T-cell (primary cell): ENCODE data around the gene CAMK1D. TPM values are rescaled to one million over a fixed set of nuclear protein-coding genes. Genes with fewer than 3 reads are reported as not detected.

Experiments
- ATAC-seq, 4 experiments: fragments of 200-7000 bp in 3 of 4; fragments of 150-1000 bp in 1 of 4; cut with Tn5 transposase; replicated peaks in 1 of 4; 1 replicate in 3 of 4; 2 replicates in 1 of 4; pipeline ENCODE4 v1.10.0; 2021; ENCODE audit warnings: moderate library complexity in 3 of 4, mild to moderate bottlenecking in 2 of 4, moderate number of reproducible peaks in 1 of 4
- CTCF ChIA-PET, 2 donors: fragments of 300-600 bp; sonication (Branson Sonifier 250); formaldehyde crosslinking; loops; one replicate each; lab custom pipeline; 2022; ENCODE audit warnings: antibody characterized with exemption in 2 of 2; lab: Charles Lee
- POLR2A ChIA-PET, 2 donors: fragments of 300-600 bp; sonication (Branson Sonifier 250); formaldehyde crosslinking; loops; one replicate each; lab custom pipeline; 2022; ENCODE audit warnings: antibody characterized with exemption in 2 of 2; lab: Charles Lee
- DNase-seq, 35 experiments: peaks; one replicate each; pipeline versions ENCODE4 v3.0.0 to v3.0.0-alpha.2; 2013 to 2023
- H3K27ac ChIP-seq: one replicate; pipeline ENCODE4 v1.5.1; 2013; ENCODE audit warnings: low read length
- H3K27me3 ChIP-seq, 2 experiments: replicated peaks in 1 of 2; 1 replicate in 1 of 2; 2 replicates in 1 of 2; pipeline versions ENCODE4 v1.6.1 to v1.7.0; 2013; ENCODE audit warnings: low read length in 1 of 2, mixed read lengths in 1 of 2; ENCODE audit not compliant: control insufficient read depth in 2 of 2, insufficient read depth in 2 of 2; ENCODE audit errors: extremely low read depth in 1 of 2
- H3K36me3 ChIP-seq, 2 donors: 1 replicate in 1 of 2; 2 replicates in 1 of 2; pipeline versions ENCODE4 v1.6.1 to v1.7.0; 2013; ENCODE audit warnings: low read length in 1 of 2; ENCODE audit not compliant: control insufficient read depth in 2 of 2, insufficient read depth in 1 of 2; ENCODE audit errors: extremely low read depth in 1 of 2
- H3K4me1 ChIP-seq, 2 experiments: 1 replicate in 1 of 2; 2 replicates in 1 of 2; pipeline versions ENCODE4 v1.6.1 to v1.7.0; 2013; ENCODE audit warnings: low read length in 2 of 2, mixed read lengths in 1 of 2; ENCODE audit not compliant: insufficient read depth in 2 of 2, control insufficient read depth in 1 of 2; ENCODE audit errors: extremely low read depth in 1 of 2
- H3K4me3 ChIP-seq, 2 donors: 1 replicate in 1 of 2; 2 replicates in 1 of 2; pipeline versions ENCODE4 v1.5.1 to v1.7.0; 2013; ENCODE audit warnings: mild to moderate bottlenecking in 2 of 2, low read length in 1 of 2, moderate library complexity in 1 of 2; ENCODE audit not compliant: control insufficient read depth in 1 of 2; ENCODE audit errors: extremely low read depth in 1 of 2
- H3K9me3 ChIP-seq: 2 replicates; pipeline ENCODE4 v1.7.0; 2013
- H3K27ac Mint-ChIP-seq, 2 donors: one replicate each; pipeline ENCODE4 v1.8.0; 2020 to 2021; ENCODE audit warnings: mild to moderate bottlenecking in 2 of 2, mixed read lengths in 2 of 2
- H3K27me3 Mint-ChIP-seq, 2 donors: one replicate each; pipeline ENCODE4 v1.8.0; 2021 to 2022; ENCODE audit warnings: mixed read lengths in 2 of 2
- H3K36me3 Mint-ChIP-seq: one replicate; pipeline ENCODE4 v1.8.0; 2021; ENCODE audit warnings: mixed read lengths
- H3K4me1 Mint-ChIP-seq, 3 donors: one replicate each; pipeline ENCODE4 v1.8.0; 2020 to 2022; ENCODE audit warnings: mixed read lengths in 3 of 3, mild to moderate bottlenecking in 1 of 3
- H3K4me3 Mint-ChIP-seq, 3 donors: one replicate each; pipeline ENCODE4 v1.8.0; 2020 to 2022; ENCODE audit warnings: mild to moderate bottlenecking in 3 of 3, mixed read lengths in 3 of 3, moderate library complexity in 3 of 3
- H3K9me3 Mint-ChIP-seq, 3 donors: one replicate each; pipeline ENCODE4 v1.8.0; 2020 to 2022; ENCODE audit warnings: mixed read lengths in 3 of 3
- WGBS: methylation state at CpG from one replicate; pipeline ENCODE4 v1.1.5; 2013; ENCODE audit warnings: missing lambda C conversion rate; ENCODE audit not compliant: insufficient coverage; 5-methylcytosine and 5-hydroxymethylcytosine counted together
- total RNA-seq, 35 experiments: library from RNA in 6 of 35; stranded (reverse) in 6 of 35; fragments of 120-200 nt in 1 of 35; gene quantifications; one replicate each; pipeline versions ENCODE4 v1.2.1 to v1.2.4 and lab custom pipeline; 2013 to 2026

The CAMK1D gene
- total RNA-seq, 5 donors from 2014 or later (not counting 1 experiment from before 2014, with no cell fraction given), result 16.8 to 31.3 (median 23.6) TPM

DNA sequence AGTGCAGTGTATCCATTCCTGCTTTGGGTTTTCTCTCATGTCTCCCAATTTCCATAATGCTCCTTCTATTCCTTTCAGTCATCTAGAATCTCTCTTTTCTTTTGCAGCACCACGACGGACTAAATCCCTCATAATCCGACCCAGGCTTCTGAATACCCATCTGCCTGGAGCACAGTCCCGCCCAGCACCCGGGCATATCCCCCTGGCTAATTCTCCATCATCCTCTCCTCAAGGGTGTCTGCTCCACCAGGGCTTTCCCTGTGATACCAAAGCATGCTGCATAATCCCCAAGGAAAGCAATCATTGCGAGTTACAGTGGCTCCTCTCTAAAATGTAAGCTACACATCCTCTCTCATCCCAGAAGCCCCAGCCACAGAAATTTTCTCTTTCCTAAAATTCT, 330.3 kb downstream of the CAMK1D start:
- ATAC-seq (no peak), DNase-seq (no peak)
- Mint-ChIP-seq H3K27me3 (no peaks in the 10 kb centered on the region), H3K9me3 (no peaks in the 10 kb centered on the region), H3K36me3 (peaks cover 46% of the 10 kb centered on the region), H3K4me1 (peaks cover 7 to 14% (median 13%) of the 10 kb centered on the region in 3 donors), H3K27ac (no peak overlapping the region), H3K4me3 (no peak overlapping the region)
- ChIA-PET CTCF (no interaction called here), POLR2A (no interaction called here)
- WGBS, result 94% methylated on average over 5 of the region's 6 CpGs
- Histone ChIP-seq H3K4me3 (no peak overlapping the region), H3K27me3 (no peaks in the 10 kb centered on the region), H3K27ac (no peak overlapping the region), H3K9me3 (no peaks in the 10 kb centered on the region), H3K36me3 (no peaks in the 10 kb centered on the region), H3K4me1 (peaks cover 0 to 6% of the 10 kb centered on the region in 2 experiments)

- Mint-ChIP-seq H3K27ac (no peak overlapping the region), H3K27me3 (no peaks in the 10 kb centered on the region), H3K4me3 (peak overlapping the region in 2 of 3 donors; percentile 22 to 45), H3K9me3 (no peaks in the 10 kb centered on the region), H3K4me1 (peaks cover 7 to 14% (median 8%) of the 10 kb centered on the region in 3 donors), H3K36me3 (peaks cover 37% of the 10 kb centered on the region)
- Histone ChIP-seq H3K9me3 (no peaks in the 10 kb centered on the region), H3K4me3 (no peak overlapping the region), H3K27me3 (no peaks in the 10 kb centered on the region), H3K4me1 (peaks cover 0 to 6% of the 10 kb centered on the region in 2 experiments), H3K36me3 (no peaks in the 10 kb centered on the region), H3K27ac (no peak overlapping the region)
- 48% methylated on average over 3 of the region's 5 CpGs for WGBS
- CTCF ChIA-PET, result interaction anchor here in 1 of 2 donors (0.6 kb wide), 1 partner anchor 20 kb away, joined by 4 read pairs; no protein-coding TSS in a partner anchor
- peak in 13 of 35 experiments; percentile 2 to 26 (median 8) for DNase-seq
- POLR2A ChIA-PET, result interaction anchor here in 1 of 2 donors (0.6 kb wide), 1 partner anchor 392 kb away, joined by 3 read pairs; no protein-coding TSS in a partner anchor
- peak in 3 of 4 experiments; percentile 58 to 70 (median 63) for ATAC-seq
Measured at GRCh38 chr10:12681252-12681651, 331.9 kb downstream of the CAMK1D start.

DNA sequence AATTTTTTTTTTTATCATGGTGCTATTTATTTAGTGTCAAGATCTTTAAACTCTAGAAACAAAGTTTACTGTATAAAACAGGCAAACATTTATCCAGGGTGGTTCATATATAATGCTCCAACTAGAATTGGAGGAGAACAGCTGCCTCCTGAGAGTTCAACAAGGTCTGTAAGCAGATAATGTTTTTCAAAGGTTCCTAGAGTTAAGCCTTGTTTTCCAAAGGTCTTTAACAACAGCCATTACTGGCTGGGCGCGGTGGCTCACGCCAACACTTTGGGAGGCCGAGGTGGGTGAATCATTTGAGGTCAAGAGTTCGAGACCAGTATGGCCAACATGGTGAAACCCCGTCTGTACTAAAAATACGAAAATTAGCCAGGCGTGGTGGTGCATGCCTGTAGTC, 335.4 kb downstream of the CAMK1D start:
- ATAC-seq (no peak), DNase-seq (no peak)
- ChIA-PET POLR2A (no interaction called here), CTCF (no interaction called here)
- peaks cover 14% of the 10 kb centered on the region for H3K36me3 Mint-ChIP-seq
- Histone ChIP-seq H3K36me3 (no peaks in the 10 kb centered on the region), H3K4me1 (peaks cover 0 to 6% of the 10 kb centered on the region in 2 experiments), H3K4me3 (no peak overlapping the region), H3K27ac (no peak overlapping the region), H3K27me3 (no peaks in the 10 kb centered on the region), H3K9me3 (no peaks in the 10 kb centered on the region)
- H3K4me3 Mint-ChIP-seq, result no peak overlapping the region
- no peak overlapping the region for H3K27ac Mint-ChIP-seq
- WGBS, result 92% methylated on average over 8 of the region's 8 CpGs
- H3K4me1 Mint-ChIP-seq, result peaks cover 7 to 14% (median 8%) of the 10 kb centered on the region in 3 donors
- no peaks in the 10 kb centered on the region for H3K9me3 Mint-ChIP-seq
- H3K27me3 Mint-ChIP-seq, result no peaks in the 10 kb centered on the region

- DNase-seq (no peak), ATAC-seq (no peak)
- no peaks in the 10 kb centered on the region for H3K27me3 Mint-ChIP-seq
- Histone ChIP-seq H3K27me3 (no peaks in the 10 kb centered on the region), H3K4me3 (no peak overlapping the region), H3K9me3 (no peaks in the 10 kb centered on the region), H3K36me3 (no peaks in the 10 kb centered on the region), H3K4me1 (peaks cover 0 to 6% of the 10 kb centered on the region in 2 experiments), H3K27ac (no peak overlapping the region)
- 93% methylated on average over 4 of the region's 11 CpGs for WGBS
- POLR2A ChIA-PET, result no interaction called here
- no peaks in the 10 kb centered on the region for H3K9me3 Mint-ChIP-seq
- peaks cover 9% of the 10 kb centered on the region for H3K36me3 Mint-ChIP-seq
- CTCF ChIA-PET, result no interaction called here
- H3K4me3 Mint-ChIP-seq, result no peak overlapping the region
- peaks cover 7 to 14% (median 8%) of the 10 kb centered on the region in 3 donors for H3K4me1 Mint-ChIP-seq
- no peak overlapping the region for H3K27ac Mint-ChIP-seq
Measured at GRCh38 chr10:12685261-12686058, 336.1 kb downstream of the CAMK1D start.

DNA sequence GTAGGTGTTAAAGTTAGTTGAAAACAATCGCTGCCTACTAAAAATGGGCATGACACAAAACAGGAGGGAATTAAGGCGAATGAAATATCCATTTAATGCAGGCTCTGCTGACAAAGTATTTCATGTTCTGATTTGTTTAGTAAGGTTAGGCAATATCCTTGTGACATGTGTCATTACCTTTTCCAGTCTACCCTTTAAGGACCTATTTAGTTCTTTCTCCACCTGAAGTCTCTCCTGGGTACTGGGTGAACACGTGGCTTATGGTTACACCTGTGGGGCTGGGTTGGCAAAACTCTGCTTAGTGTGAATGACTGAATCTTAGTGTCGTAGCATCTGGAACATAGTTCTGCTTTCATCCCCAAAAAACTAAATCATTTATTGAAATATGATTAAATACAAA, 338.6 kb downstream of the CAMK1D start:
- DNase-seq, result no peak
- H3K9me3 Mint-ChIP-seq, result no peaks in the 10 kb centered on the region
- Histone ChIP-seq H3K4me3 (no peak overlapping the region), H3K4me1 (no peaks in the 10 kb centered on the region), H3K27ac (no peak overlapping the region), H3K9me3 (no peaks in the 10 kb centered on the region), H3K27me3 (no peaks in the 10 kb centered on the region), H3K36me3 (no peaks in the 10 kb centered on the region)
- no peak overlapping the region for H3K27ac Mint-ChIP-seq
- CTCF ChIA-PET, result no interaction called here
- ATAC-seq, result no peak
- no peaks in the 10 kb centered on the region for H3K4me1 Mint-ChIP-seq
- H3K27me3 Mint-ChIP-seq, result no peaks in the 10 kb centered on the region
- H3K4me3 Mint-ChIP-seq, result no peak overlapping the region
- peaks cover 3% of the 10 kb centered on the region for H3K36me3 Mint-ChIP-seq
- POLR2A ChIA-PET, result no interaction called here
- 77% methylated on average over 2 of the region's 4 CpGs for WGBS

DNA sequence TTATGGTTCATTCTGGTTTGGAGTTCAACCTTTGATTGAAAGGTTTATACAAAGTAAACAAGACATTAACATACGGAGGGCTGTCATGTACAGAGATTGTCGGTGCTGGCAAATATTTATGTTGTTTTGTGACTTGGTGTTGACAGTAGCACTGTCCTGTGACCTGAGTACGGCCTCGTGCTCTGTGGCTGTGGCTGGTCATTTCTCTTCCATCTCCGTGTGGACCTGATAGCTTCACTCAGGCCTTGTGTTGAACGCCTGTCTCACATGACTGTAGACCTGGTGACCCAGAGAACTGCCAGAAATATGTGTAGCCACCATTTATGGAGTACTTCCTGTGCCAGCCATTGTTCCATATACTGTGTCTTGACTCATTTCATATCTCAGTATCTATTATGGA, 340.5 kb downstream of the CAMK1D start:
- Mint-ChIP-seq H3K9me3 (no peaks in the 10 kb centered on the region), H3K27ac (no peak overlapping the region), H3K27me3 (no peaks in the 10 kb centered on the region), H3K4me1 (no peaks in the 10 kb centered on the region), H3K36me3 (no peaks in the 10 kb centered on the region), H3K4me3 (no peak overlapping the region)
- no peaks in the 10 kb centered on the region for H3K27me3 ChIP-seq
- no peak for DNase-seq
- H3K36me3 ChIP-seq, result no peaks in the 10 kb centered on the region
- no peak overlapping the region for H3K4me3 ChIP-seq
- WGBS, result 96% methylated on average over 4 of the region's 6 CpGs
- no peak for ATAC-seq
- no peaks in the 10 kb centered on the region for H3K4me1 ChIP-seq
- POLR2A ChIA-PET, result no interaction called here
- no peaks in the 10 kb centered on the region for H3K9me3 ChIP-seq
- H3K27ac ChIP-seq, result no peak overlapping the region
- CTCF ChIA-PET, result no interaction called here
